COLO668 (cell line): ENCODE data around the gene CBX8.
"Not testable (repeated sequence)": the region's sequence is repeated elsewhere in the genome, so short reads cannot be mapped to it uniquely, and the experiment has no call there.

Source experiments
- DNase-seq: peaks from one replicate; lab custom pipeline; 2025; ENCODE audit not compliant: unreplicated experiment; lab: John Stamatoyannopoulos, UW

CBX8 gene

GRCh38 chr17:79757140-79757745 is 39.6 kb downstream of the CBX8 start:
- DNase-seq, result no peak

- peak; percentile 30 for DNase-seq
These were observed 41.3 kb downstream of the CBX8 start for GRCh38 chr17:79755591-79755990.

- not testable (repeated sequence) for DNase-seq
These were observed 42.0 kb downstream of the CBX8 start for GRCh38 chr17:79754903-79755302.

- no peak for DNase-seq
These were observed 42.5 kb downstream of the CBX8 start for GRCh38 chr17:79754370-79754769.

GRCh38 chr17:79752175-79752574 is 44.7 kb downstream of the CBX8 start:
- DNase-seq, result no peak

GRCh38 chr17:79750650-79751545 is 46.0 kb downstream of the CBX8 start:
- peak; percentile 3 for DNase-seq

GRCh38 chr17:79749958-79750357 is 46.9 kb downstream of the CBX8 start:
- no peak for DNase-seq

GRCh38 chr17:79749156-79749815 is 47.6 kb downstream of the CBX8 start:
- DNase-seq, result no peak

GRCh38 chr17:79748295-79749099 is 48.4 kb downstream of the CBX8 start:
- no peak for DNase-seq

GRCh38 chr17:79747508-79748294 is 49.2 kb downstream of the CBX8 start:
- peak; percentile 42 for DNase-seq

- DNase-seq, result peak; percentile 26
These were observed 49.9 kb downstream of the CBX8 start for GRCh38 chr17:79746889-79747507.

- DNase-seq, result no peak
These were observed 51.2 kb downstream of the CBX8 start for GRCh38 chr17:79745641-79746105.

GRCh38 chr17:79743614-79744013 is 53.3 kb downstream of the CBX8 start:
- no peak for DNase-seq

GRCh38 chr17:79742951-79743476 is 53.9 kb downstream of the CBX8 start:
- peak; percentile 3 for DNase-seq

GRCh38 chr17:79742589-79742918 is 54.3 kb downstream of the CBX8 start:
- no peak for DNase-seq
